CD4-positive, alpha-beta T cell (primary cell): ENCODE results near the gene KCNT2. TPM values are rescaled to one million over a fixed set of nuclear protein-coding genes. Genes with fewer than 3 reads are reported as not detected.

Experiments
- ATAC-seq: fragments of 200-7000 bp; cut with Tn5 transposase; one replicate; pipeline ENCODE4 v1.10.0; 2022; ENCODE audit warnings: mild to moderate bottlenecking; ENCODE audit not compliant: poor library complexity
- CTCF ChIA-PET: fragments of 350-600 bp; sonication (Branson Sonifier 250); formaldehyde crosslinking; loops from one replicate; lab custom pipeline; 2021; ENCODE audit warnings: antibody characterized with exemption, inconsistent platforms; lab: Charles Lee
- POLR2A ChIA-PET: fragments of 350-600 bp; sonication (Branson Sonifier 250); formaldehyde crosslinking; loops from one replicate; lab custom pipeline; 2021; ENCODE audit warnings: antibody characterized with exemption, inconsistent platforms; lab: Charles Lee
- DNase-seq, 14 experiments: peaks; one replicate each; pipeline ENCODE4 v3.0.0-alpha.2; 2013 to 2020; ENCODE audit warnings: mixed read lengths in 2 of 14
- H3K27ac ChIP-seq, 2 donors: one replicate each; pipeline versions ENCODE4 v1.5.1 to v1.7.0; 2013; ENCODE audit warnings: low read length in 2 of 2, low read depth in 1 of 2, mild to moderate bottlenecking in 1 of 2
- H3K27me3 ChIP-seq, 2 experiments: 1 replicate in 1 of 2; 2 replicates in 1 of 2; pipeline versions ENCODE4 v1.6.1 to v1.7.0; 2013; ENCODE audit warnings: low read length in 2 of 2, control low read depth in 1 of 2, mild to moderate bottlenecking in 1 of 2, moderate library complexity in 1 of 2; ENCODE audit not compliant: insufficient read depth in 2 of 2, control insufficient read depth in 1 of 2
- H3K36me3 ChIP-seq: one replicate; pipeline ENCODE4 v1.6.1; 2013; ENCODE audit warnings: low read length, control low read depth; ENCODE audit not compliant: insufficient read depth
- H3K4me1 ChIP-seq: one replicate; pipeline ENCODE4 v1.6.1; 2013; ENCODE audit warnings: low read length, control low read depth; ENCODE audit not compliant: insufficient read depth
- H3K4me3 ChIP-seq: one replicate; pipeline ENCODE4 v1.5.1; 2013; ENCODE audit warnings: mild to moderate bottlenecking, low read length, moderate library complexity
- H3K9me3 ChIP-seq, 2 experiments: 1 replicate in 1 of 2; 2 replicates in 1 of 2; pipeline versions ENCODE4 v1.6.1 to v1.7.0; 2013; ENCODE audit warnings: low read length in 2 of 2, mild to moderate bottlenecking in 2 of 2, control low read depth in 1 of 2, moderate library complexity in 1 of 2; ENCODE audit not compliant: control insufficient read depth in 1 of 2, insufficient read depth in 1 of 2
- H3K27ac Mint-ChIP-seq: one replicate; pipeline ENCODE4 v1.8.0; 2020; ENCODE audit warnings: mixed read lengths
- H3K27me3 Mint-ChIP-seq: one replicate; pipeline ENCODE4 v1.8.0; 2021; ENCODE audit warnings: mixed read lengths
- H3K36me3 Mint-ChIP-seq: one replicate; pipeline ENCODE4 v1.8.0; 2021; ENCODE audit warnings: low read depth, mixed read lengths
- H3K4me1 Mint-ChIP-seq: one replicate; pipeline ENCODE4 v1.8.0; 2021; ENCODE audit warnings: low read depth, mixed read lengths
- H3K4me3 Mint-ChIP-seq: one replicate; pipeline ENCODE4 v1.8.0; 2020; ENCODE audit warnings: mild to moderate bottlenecking, mixed read lengths
- H3K9me3 Mint-ChIP-seq: one replicate; pipeline ENCODE4 v1.8.0; 2020; ENCODE audit warnings: mixed read lengths
- intact Hi-C, 2 experiments: fragments of 100-400 bp; cut with DNase I in 1 of 2; cut with micrococcal nuclease in 1 of 2; formaldehyde crosslinking; loops; one replicate each; pipeline versions ENCODE4 v1.15.1 to v1.9.0; 2023 to 2025; cut with DNase I, micrococcal nuclease
- total RNA-seq, 174 experiments: library from RNA in 2 of 174; stranded (reverse) in 2 of 174; gene quantifications; one replicate each; pipeline ENCODE4 v1.2.3 and lab custom pipeline; 2021 to 2026
- TF ChIP-seq, protein P1 (sequence below): fragments of 200-600 bp; IDR thresholded peaks from one replicate; pipeline ENCODE4 v1.8.0; 2022; ENCODE audit warnings: antibody characterized with exemption, mild to moderate bottlenecking

The KCNT2 gene
- total RNA-seq, 2 experiments from 2014 or later = not detected

DNA sequence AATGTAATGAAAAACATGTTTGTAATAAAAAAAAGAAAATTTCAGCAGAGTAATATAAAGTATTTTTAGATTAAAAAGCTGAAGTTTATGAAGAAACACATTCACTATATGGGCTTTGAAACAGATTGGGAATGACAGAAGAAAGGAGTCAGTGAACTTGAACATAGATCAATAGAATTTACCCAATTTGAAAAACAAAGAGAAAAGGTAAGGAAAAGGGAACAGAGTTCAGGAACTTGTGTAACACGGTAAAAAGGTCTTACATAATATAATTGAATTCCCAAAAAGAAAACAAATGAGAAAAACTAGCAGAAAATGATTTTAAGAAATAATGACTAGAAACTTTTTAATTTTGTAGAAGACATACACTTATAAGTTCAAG, 206.8 kb downstream of the KCNT2 start:
- H3K4me1 ChIP-seq = no peaks in the 10 kb centered on the region
- Mint-ChIP-seq H3K4me1 (no peaks in the 10 kb centered on the region), H3K9me3 (no peaks in the 10 kb centered on the region), H3K36me3 (no peaks in the 10 kb centered on the region), H3K4me3 (no peak overlapping the region), H3K27me3 (no peaks in the 10 kb centered on the region), H3K27ac (no peak overlapping the region)
- no peak for ATAC-seq
- no peaks in the 10 kb centered on the region for H3K27me3 ChIP-seq
- TF ChIP-seq, protein P1, sequence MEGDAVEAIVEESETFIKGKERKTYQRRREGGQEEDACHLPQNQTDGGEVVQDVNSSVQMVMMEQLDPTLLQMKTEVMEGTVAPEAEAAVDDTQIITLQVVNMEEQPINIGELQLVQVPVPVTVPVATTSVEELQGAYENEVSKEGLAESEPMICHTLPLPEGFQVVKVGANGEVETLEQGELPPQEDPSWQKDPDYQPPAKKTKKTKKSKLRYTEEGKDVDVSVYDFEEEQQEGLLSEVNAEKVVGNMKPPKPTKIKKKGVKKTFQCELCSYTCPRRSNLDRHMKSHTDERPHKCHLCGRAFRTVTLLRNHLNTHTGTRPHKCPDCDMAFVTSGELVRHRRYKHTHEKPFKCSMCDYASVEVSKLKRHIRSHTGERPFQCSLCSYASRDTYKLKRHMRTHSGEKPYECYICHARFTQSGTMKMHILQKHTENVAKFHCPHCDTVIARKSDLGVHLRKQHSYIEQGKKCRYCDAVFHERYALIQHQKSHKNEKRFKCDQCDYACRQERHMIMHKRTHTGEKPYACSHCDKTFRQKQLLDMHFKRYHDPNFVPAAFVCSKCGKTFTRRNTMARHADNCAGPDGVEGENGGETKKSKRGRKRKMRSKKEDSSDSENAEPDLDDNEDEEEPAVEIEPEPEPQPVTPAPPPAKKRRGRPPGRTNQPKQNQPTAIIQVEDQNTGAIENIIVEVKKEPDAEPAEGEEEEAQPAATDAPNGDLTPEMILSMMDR = no peak
- H3K27ac ChIP-seq = no peak overlapping the region
- no peak overlapping the region for H3K4me3 ChIP-seq
- ChIA-PET POLR2A (no interaction called here), CTCF (interaction anchor here (0.5 kb wide), 1 partner anchor 107 kb away, joined by 3 read pairs; no protein-coding TSS in a partner anchor)
- no peaks in the 10 kb centered on the region for H3K9me3 ChIP-seq
- DNase-seq = no peak
- intact Hi-C loops = no loop called here
- no peaks in the 10 kb centered on the region for H3K36me3 ChIP-seq

DNA sequence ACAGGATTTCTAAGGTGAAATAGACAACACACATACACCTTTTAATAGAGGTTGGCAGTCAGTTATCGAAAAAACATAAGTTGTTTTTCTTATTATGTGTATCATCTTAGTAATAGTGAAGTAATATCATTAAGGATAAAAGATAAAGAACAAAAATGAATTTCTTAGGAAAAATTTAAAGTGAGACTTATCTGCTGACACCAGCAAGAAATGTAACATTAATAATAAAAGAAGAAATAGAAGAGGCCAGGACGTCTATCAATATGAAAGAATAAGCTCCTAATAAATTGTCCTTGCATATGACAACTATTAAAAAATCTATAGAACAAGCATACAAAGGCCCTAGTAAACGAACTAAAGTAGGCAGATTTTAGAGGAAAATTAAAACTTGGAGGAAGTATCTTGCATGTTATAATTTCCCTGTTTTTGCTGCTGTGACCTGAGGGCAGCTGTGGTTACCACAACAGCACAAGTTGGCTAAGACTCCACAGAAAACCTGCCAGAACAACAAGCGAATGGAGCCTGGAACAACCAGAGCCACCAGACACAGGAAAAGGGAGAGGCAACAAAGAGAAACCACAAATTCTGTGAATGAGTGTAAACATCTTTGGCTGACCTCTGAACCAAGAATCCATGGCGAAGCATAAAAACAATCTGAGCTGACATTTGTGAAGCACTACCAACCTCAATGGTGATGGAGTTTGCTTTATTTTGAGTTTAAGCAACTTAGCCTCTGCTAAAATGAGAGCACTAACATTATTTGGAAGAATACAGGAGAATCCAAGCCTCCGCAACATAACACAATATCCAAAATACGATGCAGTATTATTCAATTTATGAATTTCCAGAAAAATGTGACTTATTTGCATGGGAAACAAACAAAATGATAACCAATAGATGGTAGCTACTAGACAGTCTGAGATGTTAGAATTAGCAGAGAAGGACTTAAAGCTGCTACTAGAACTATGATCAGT, 207.5 kb downstream of the KCNT2 start:
- Histone ChIP-seq H3K36me3 (no peaks in the 10 kb centered on the region), H3K27ac (no peak overlapping the region), H3K9me3 (no peaks in the 10 kb centered on the region), H3K4me3 (no peak overlapping the region), H3K4me1 (no peaks in the 10 kb centered on the region), H3K27me3 (no peaks in the 10 kb centered on the region)
- CTCF ChIA-PET = interaction anchor here (0.5 kb wide), 1 partner anchor 107 kb away, joined by 3 read pairs; no protein-coding TSS in a partner anchor
- no peak overlapping the region for H3K27ac Mint-ChIP-seq
- no peaks in the 10 kb centered on the region for H3K4me1 Mint-ChIP-seq
- no peak overlapping the region for H3K4me3 Mint-ChIP-seq
- ATAC-seq (no peak), DNase-seq (no peak)
- no peaks in the 10 kb centered on the region for H3K36me3 Mint-ChIP-seq
- no peaks in the 10 kb centered on the region for H3K27me3 Mint-ChIP-seq
- TF ChIP-seq, protein P1 = no peak
- H3K9me3 Mint-ChIP-seq = no peaks in the 10 kb centered on the region
- intact Hi-C loops = no loop called here
- POLR2A ChIA-PET = no interaction called here

DNA sequence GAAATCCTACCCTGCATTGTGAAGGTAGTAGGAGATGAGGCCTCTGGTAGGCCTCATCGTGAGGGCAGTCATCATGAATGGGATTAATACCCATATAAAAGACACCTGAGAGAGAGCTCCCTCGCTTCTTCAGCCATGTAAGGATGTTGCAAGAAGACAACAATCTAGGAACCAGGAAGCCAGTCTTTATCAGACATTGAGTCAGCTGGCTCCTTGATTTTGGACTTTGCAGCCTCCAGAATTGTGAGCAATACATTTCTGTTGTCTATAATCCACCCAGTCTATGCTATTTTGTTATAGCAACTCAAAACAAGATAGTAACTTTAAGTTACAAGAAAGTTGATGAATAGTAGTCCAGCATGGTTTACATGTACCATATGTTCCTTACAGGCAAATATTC, 208.5 kb downstream of the KCNT2 start:
- CTCF ChIA-PET = no interaction called here
- no peaks in the 10 kb centered on the region for H3K27me3 ChIP-seq
- no peak overlapping the region for H3K27ac ChIP-seq
- H3K9me3 ChIP-seq = no peaks in the 10 kb centered on the region
- TF ChIP-seq, protein P1 = no peak
- no peak for DNase-seq
- POLR2A ChIA-PET = no interaction called here
- intact Hi-C loops = no loop called here
- Mint-ChIP-seq H3K27me3 (no peaks in the 10 kb centered on the region), H3K9me3 (no peaks in the 10 kb centered on the region), H3K4me1 (no peaks in the 10 kb centered on the region), H3K4me3 (no peak overlapping the region), H3K27ac (no peak overlapping the region), H3K36me3 (no peaks in the 10 kb centered on the region)
- no peak overlapping the region for H3K4me3 ChIP-seq
- no peaks in the 10 kb centered on the region for H3K36me3 ChIP-seq
- H3K4me1 ChIP-seq = no peaks in the 10 kb centered on the region
- ATAC-seq = no peak
